ENCODE measurements around the gene ZNF274. TPM values are rescaled to one million over a fixed set of nuclear protein-coding genes. Genes with fewer than 3 reads are reported as not detected.

Gene ZNF274
- total RNA-seq, 1 experiment from 2014 or later, result 28.7 TPM

DNA sequence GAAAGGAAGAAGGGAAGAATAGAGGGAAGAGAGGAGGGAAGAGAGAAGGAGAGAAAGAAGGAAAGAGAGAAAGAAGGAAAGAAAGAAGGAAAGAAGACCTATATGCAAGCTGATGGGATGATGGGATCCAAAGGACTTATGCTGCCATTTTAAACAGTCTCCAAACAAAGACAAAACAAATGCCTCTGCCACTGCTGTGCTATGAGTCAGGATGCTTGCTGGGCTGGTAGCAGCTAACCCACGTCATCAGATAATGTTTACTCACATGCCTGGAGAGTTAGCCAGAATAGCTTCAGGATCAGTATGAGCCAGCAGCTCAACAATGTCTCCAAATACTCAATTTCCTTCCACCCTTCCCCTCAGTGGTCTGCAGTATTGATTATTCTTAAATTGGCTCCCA is 12.0 kb upstream of the ZNF274 start:
- Histone ChIP-seq H3K4me1 (ENCODE audit: insufficient read depth, low read length) (no peaks in the 10 kb centered on the region), H3K79me1 (ENCODE audit: insufficient read depth, low read depth, low read length, poor library complexity, severe bottlenecking) (no peaks in the 10 kb centered on the region), H3K14ac (ENCODE audit: insufficient read depth, low read length) (no peak overlapping the region), H3K23ac (ENCODE audit: insufficient read length, low read depth, low read length) (no peak overlapping the region), H2BK20ac (ENCODE audit: low read depth, low read length, poor library complexity, severe bottlenecking) (no peak overlapping the region), H3K79me2 (ENCODE audit: insufficient read depth, low read length) (no peaks in the 10 kb centered on the region), H3K4me2 (ENCODE audit: insufficient read depth, insufficient read length, low read length) (no peak overlapping the region), H2BK5ac (ENCODE audit: insufficient read length, low read length) (no peak overlapping the region), H4K5ac (ENCODE audit: insufficient read length, low read depth, low read length) (no peak overlapping the region), H3K27ac (ENCODE audit: insufficient read length, low read depth, low read length) (no peak overlapping the region), H3K23me2 (ENCODE audit: insufficient read length, low read depth, low read length, poor library complexity, severe bottlenecking) (no peaks in the 10 kb centered on the region), H3K27me3 (ENCODE audit: insufficient read depth, low read length) (no peaks in the 10 kb centered on the region), H3K18ac (ENCODE audit: insufficient read length, low read depth, low read length) (no peak overlapping the region), H2BK12ac (ENCODE audit: insufficient read length, low read depth, low read length) (no peak overlapping the region), H3K56ac (ENCODE audit: insufficient read length, low read depth, low read length) (no peak overlapping the region), H2AFZ (ENCODE audit: low read length) (no peak overlapping the region), H4K20me1 (ENCODE audit: control insufficient read depth, insufficient read depth, insufficient read length) (no peaks in the 10 kb centered on the region), H2BK120ac (ENCODE audit: low read depth, low read length, poor library complexity, severe bottlenecking) (no peak overlapping the region), H3K9me3 (ENCODE audit: control insufficient read depth, low read depth, low read length) (peaks cover 68% of the 10 kb centered on the region), H2AK5ac (ENCODE audit: insufficient read length, low read length) (no peak overlapping the region), H2BK15ac (ENCODE audit: low read depth, low read length) (no peak overlapping the region), H3K4ac (ENCODE audit: low read depth, low read length) (no peak overlapping the region), H3K9ac (ENCODE audit: extremely low read depth, insufficient read length, low read length) (no peak overlapping the region), H3T11ph (ENCODE audit: low read length) (no peak overlapping the region), H4K91ac (ENCODE audit: insufficient read length, low read depth, low read length) (no peak overlapping the region), H4K8ac (replicated peaks; ENCODE audit: insufficient read length, low read depth, low read length) (no peak overlapping the region)
- Mint-ChIP-seq H3K27me3 (ENCODE audit: low read depth) (peaks cover 12% of the 10 kb centered on the region), H3K9me3 (peaks cover 79 to 82% of the 10 kb centered on the region in 2 experiments), H3K27ac (no peak overlapping the region), H3K4me1 (no peaks in the 10 kb centered on the region), H3K4me3 (no peak overlapping the region), H3K36me3 (ENCODE audit: insufficient read depth in 1 of 3, low read depth in 3 of 3) (peaks cover 6 to 21% (median 10%) of the 10 kb centered on the region in 3 experiments; a peak in 4 of 7 replicates)
- DNase-seq, result no peak
- TF ChIP-seq, protein P1, sequence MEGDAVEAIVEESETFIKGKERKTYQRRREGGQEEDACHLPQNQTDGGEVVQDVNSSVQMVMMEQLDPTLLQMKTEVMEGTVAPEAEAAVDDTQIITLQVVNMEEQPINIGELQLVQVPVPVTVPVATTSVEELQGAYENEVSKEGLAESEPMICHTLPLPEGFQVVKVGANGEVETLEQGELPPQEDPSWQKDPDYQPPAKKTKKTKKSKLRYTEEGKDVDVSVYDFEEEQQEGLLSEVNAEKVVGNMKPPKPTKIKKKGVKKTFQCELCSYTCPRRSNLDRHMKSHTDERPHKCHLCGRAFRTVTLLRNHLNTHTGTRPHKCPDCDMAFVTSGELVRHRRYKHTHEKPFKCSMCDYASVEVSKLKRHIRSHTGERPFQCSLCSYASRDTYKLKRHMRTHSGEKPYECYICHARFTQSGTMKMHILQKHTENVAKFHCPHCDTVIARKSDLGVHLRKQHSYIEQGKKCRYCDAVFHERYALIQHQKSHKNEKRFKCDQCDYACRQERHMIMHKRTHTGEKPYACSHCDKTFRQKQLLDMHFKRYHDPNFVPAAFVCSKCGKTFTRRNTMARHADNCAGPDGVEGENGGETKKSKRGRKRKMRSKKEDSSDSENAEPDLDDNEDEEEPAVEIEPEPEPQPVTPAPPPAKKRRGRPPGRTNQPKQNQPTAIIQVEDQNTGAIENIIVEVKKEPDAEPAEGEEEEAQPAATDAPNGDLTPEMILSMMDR (conservative IDR thresholded peaks at IDR 0.05), result no peak
- WGBS (ENCODE audit: extremely low coverage, insufficient read length, low lambda C conversion rate), result no CpG with 5 or more reads among the region's 1 CpG
